Measurements from ENCODE around the gene ITPKB. TPM values are rescaled to one million over a fixed set of nuclear protein-coding genes. Genes with fewer than 3 reads are reported as not detected.

ITPKB gene
- total and polyA plus RNA-seq, 2 of the 13 experiments (the other 11 are each of a cell fraction or from before 2014, with no cell fraction given) = not detected

- Histone ChIP-seq H4K20me1 (ENCODE audit: insufficient read depth, low read length) (no peaks in the 10 kb centered on the region), H3K36me3 (replicated peaks in 1 of 2; ENCODE audit: control insufficient read depth in 1 of 2, insufficient read depth in 2 of 2, low read length in 2 of 2) (no peaks in the 10 kb centered on the region), H3K4me1 (ENCODE audit: insufficient read depth, low read length) (no peaks in the 10 kb centered on the region), H3K79me2 (ENCODE audit: insufficient read depth, low read length) (no peaks in the 10 kb centered on the region), H3K27me3 (ENCODE audit: control insufficient read depth in 1 of 2, insufficient read depth in 2 of 2, low read length in 2 of 2) (peaks cover 6 to 85% of the 10 kb centered on the region in 2 experiments; a peak in 4 of 5 replicates), H3K4me2 (ENCODE audit: low read depth, low read length) (no peak overlapping the region), H2AFZ (ENCODE audit: low read length) (no peak overlapping the region), H3K9ac (ENCODE audit: insufficient read depth, low read depth, low read length) (no peak overlapping the region), H3K9me3 (ENCODE audit: low read length) (no peaks in the 10 kb centered on the region), H3K27ac (ENCODE audit: extremely low read length, insufficient read depth, low read length) (no peak overlapping the region), H3K4me3 (replicated peaks in 1 of 3; ENCODE audit: insufficient read depth in 1 of 3, low read depth in 2 of 3, low read length in 3 of 3) (no peak overlapping the region)
- TF ChIP-seq ZFP41 (CRISPR knock-in tag; IDR thresholded peaks at IDR 0.05; ENCODE audit: borderline replicate concordance) (no peak), ZNF558 (CRISPR knock-in tag; IDR thresholded peaks at IDR 0.05; ENCODE audit: borderline replicate concordance) (no peak), ZNF235 (CRISPR knock-in tag; IDR thresholded peaks at IDR 0.05; ENCODE audit: borderline replicate concordance) (no peak), DMAP1 (CRISPR knock-in tag; IDR thresholded peaks at IDR 0.05) (no peak), E2F2 (CRISPR knock-in tag; IDR thresholded peaks at IDR 0.05; ENCODE audit: borderline replicate concordance) (no peak), ZNF629 (CRISPR knock-in tag; conservative IDR thresholded peaks at IDR 0.05) (peak; percentile 56)
- in situ Hi-C loops (cut with HindIII; ENCODE audit: extremely low pct_ligation_motif_present, low pct_unique_long_range_greater_than_20kb) (no loop called here), intact Hi-C loops (cut with micrococcal nuclease; ENCODE audit: unreplicated experiment) (no loop called here)
- ChIA-PET POLR2A (no interaction called here), CTCF (ENCODE audit: low intra/inter-chr PET ratio, low total read pairs) (no interaction called here)
- DNase-seq (ENCODE audit: low spot score) = no peak
- WGBS (ENCODE audit: low lambda C conversion rate) = 33% methylated on average over 2 of the region's 2 CpGs
- ATAC-seq = no peak
- BruUV-seq (replicated peaks) = no TSS peak
- no peak for FAIRE-seq
Measured at GRCh38 chr1:226661271-226661670, 77.8 kb downstream of the ITPKB start.

- ChIA-PET CTCF (ENCODE audit: low intra/inter-chr PET ratio, low total read pairs) (no interaction called here), POLR2A (no interaction called here)
- H3K4me1 ChIP-seq (ENCODE audit: insufficient read depth, low read length) = no peaks in the 10 kb centered on the region
- BruUV-seq (replicated peaks) = no TSS peak
- no peak overlapping the region for H3K9ac ChIP-seq (ENCODE audit: insufficient read depth, low read depth, low read length)
- intact Hi-C loops (cut with micrococcal nuclease; ENCODE audit: unreplicated experiment) (no loop called here), in situ Hi-C loops (cut with HindIII; ENCODE audit: extremely low pct_ligation_motif_present, low pct_unique_long_range_greater_than_20kb) (no loop called here)
- WGBS (ENCODE audit: low lambda C conversion rate) = 28% methylated on average over 16 of the region's 17 CpGs
- H4K20me1 ChIP-seq (ENCODE audit: insufficient read depth, low read length) = no peaks in the 10 kb centered on the region
- H3K27ac ChIP-seq (ENCODE audit: extremely low read length, insufficient read depth, low read length) = no peak overlapping the region
- H2AFZ ChIP-seq (ENCODE audit: low read length) = no peak overlapping the region
- H3K9me3 ChIP-seq (ENCODE audit: low read length) = no peaks in the 10 kb centered on the region
- ATAC-seq = no peak
- no peaks in the 10 kb centered on the region for H3K36me3 ChIP-seq (replicated peaks in 1 of 2; ENCODE audit: control insufficient read depth in 1 of 2, insufficient read depth in 2 of 2, low read length in 2 of 2)
- H3K27me3 ChIP-seq (ENCODE audit: control insufficient read depth in 1 of 2, insufficient read depth in 2 of 2, low read length in 2 of 2) = peaks cover 5 to 80% of the 10 kb centered on the region in 2 experiments; a peak in 4 of 5 replicates
- no peak for FAIRE-seq
- H3K4me2 ChIP-seq (ENCODE audit: low read depth, low read length) = no peak overlapping the region
- no peak for DNase-seq (ENCODE audit: low spot score)
- H3K79me2 ChIP-seq (ENCODE audit: insufficient read depth, low read length) = no peaks in the 10 kb centered on the region
- no peak overlapping the region for H3K4me3 ChIP-seq (replicated peaks in 1 of 3; ENCODE audit: insufficient read depth in 1 of 3, low read depth in 2 of 3, low read length in 3 of 3)
- TF ChIP-seq RFX5 (IDR thresholded peaks at IDR 0.05; ENCODE audit: low read depth, low read length) (no peak), ZNF652 (CRISPR knock-in tag; IDR thresholded peaks at IDR 0.05; ENCODE audit: borderline replicate concordance, low read depth) (no peak), ZNF772 (CRISPR knock-in tag; IDR thresholded peaks at IDR 0.05) (no peak), SNRNP70 (IDR thresholded peaks at IDR 0.05; ENCODE audit: low read depth, low read length) (no peak), RNF219 (CRISPR knock-in tag; IDR thresholded peaks at IDR 0.05) (no peak), ZNF431 (CRISPR knock-in tag; IDR thresholded peaks at IDR 0.05; ENCODE audit: borderline replicate concordance, low read depth) (no peak), TEAD3 (CRISPR knock-in tag; optimal IDR thresholded peaks at IDR 0.05; ENCODE audit: borderline replicate concordance) (no peak), SKI (IDR thresholded peaks at IDR 0.05; ENCODE audit: partially characterized antibody) (no peak)
Measured at GRCh38 chr1:226660410-226661182, 78.5 kb downstream of the ITPKB start.
